HCT116 (cell line): Measurements from ENCODE around the gene MIA2.

Experiments
- CBX3 ChIP-seq: IDR thresholded peaks from 2 replicates; pipeline ENCODE4 v1.6.1; 2012; ENCODE audit warnings: low read depth
- CEBPB ChIP-seq: IDR thresholded peaks from 2 replicates; pipeline ENCODE4 v1.6.1; 2012; ENCODE audit warnings: low read depth
- CTCF ChIP-seq, 3 experiments: fragments of 200-600 bp in 1 of 3; sonication (generic) in 1 of 3; IDR thresholded peaks in 2 of 3; conservative IDR thresholded peaks in 1 of 3; 2 replicates each; pipeline ENCODE4 v1.5.1; 2012 to 2017; ENCODE audit warnings: low read depth in 2 of 3, low read length in 2 of 3, antibody characterized with exemption in 1 of 3, borderline replicate concordance in 1 of 3, control low read depth in 1 of 3, mild to moderate bottlenecking in 1 of 3, mixed read lengths in 1 of 3, mixed run types in 1 of 3, moderate library complexity in 1 of 3; ENCODE audit not compliant: insufficient read depth in 1 of 3
- FOSL1 ChIP-seq: IDR thresholded peaks from 2 replicates; pipeline ENCODE4 v1.6.1; 2012; ENCODE audit warnings: low read depth
- MAX ChIP-seq: IDR thresholded peaks from 2 replicates; pipeline ENCODE4 v1.6.1; 2012
- POLR2A ChIP-seq: IDR thresholded peaks from 2 replicates; pipeline ENCODE4 v1.7.0; 2011; ENCODE audit warnings: borderline replicate concordance; ENCODE audit not compliant: insufficient read depth, insufficient read length; ENCODE audit errors: extremely low read depth
- POLR2AphosphoS5 ChIP-seq: IDR thresholded peaks from 2 replicates; pipeline ENCODE4 v1.6.1; 2011; ENCODE audit warnings: mild to moderate bottlenecking, low read depth, low read length, moderate library complexity
- REST ChIP-seq: IDR thresholded peaks from 2 replicates; pipeline ENCODE4 v1.6.1; 2012; ENCODE audit warnings: low read depth
- SRF ChIP-seq: IDR thresholded peaks from 2 replicates; pipeline ENCODE4 v1.6.1; 2012; ENCODE audit warnings: low read depth
- ZFX ChIP-seq: fragments of 450-650 bp; IDR thresholded peaks from 2 replicates; pipeline ENCODE4 v1.6.1; 2017
- ZNF274 ChIP-seq: fragments of 200-500 bp; sonication (Bioruptor generic); IDR thresholded peaks from 2 replicates; pipeline ENCODE4 v1.6.1; 2014; ENCODE audit warnings: mild to moderate bottlenecking, low read depth, low read length, inconsistent platforms

- no peak for TF ChIP-seq MAX
- TF ChIP-seq POLR2A: no peak
- no peak for TF ChIP-seq ZNF274
- no peak for TF ChIP-seq FOSL1
- no peak for TF ChIP-seq CEBPB
- no peak for TF ChIP-seq CTCF (IDR thresholded peaks at IDR 0.05 in 2 of 3, conservative IDR thresholded peaks at IDR 0.05 in 1 of 3; ENCODE audit: borderline replicate concordance in 1 of 3, insufficient read depth in 1 of 3, low read depth in 2 of 3, low read length in 2 of 3)
- TF ChIP-seq POLR2AphosphoS5: no peak
- TF ChIP-seq ZFX: no peak
- TF ChIP-seq REST: no peak
- no peak for TF ChIP-seq CBX3
- TF ChIP-seq SRF: no peak
Observed at GRCh38 chr14:39372656-39373055, 138.9 kb downstream of the MIA2 start.
